H1 (cell line): ENCODE results near the gene AMZ1. TPM values are rescaled to one million over a fixed set of nuclear protein-coding genes. Genes with fewer than 3 reads are reported as not detected.

Experiments
- CTCF ChIA-PET: fragments of 300-600 bp; sonication (Branson Sonifier 250); formaldehyde crosslinking; loops from one replicate; lab custom pipeline; 2021; ENCODE audit not compliant: partially characterized antibody; lab: Charles Lee
- POLR2A ChIA-PET: fragments of 300-600 bp; sonication (Branson Sonifier 250); formaldehyde crosslinking; loops from one replicate; lab custom pipeline; 2021; ENCODE audit warnings: inconsistent platforms; ENCODE audit not compliant: partially characterized antibody; lab: Charles Lee
- DNase-seq, 2 experiments: peaks; one replicate each; pipeline versions ENCODE4 v3.0.0 to v3.0.0-alpha.2; 2010 to 2022; ENCODE audit warnings: low spot score in 2 of 2, low read depth in 1 of 2, mixed read lengths in 1 of 2
- FAIRE-seq: peaks from 2 replicates; lab custom pipeline; 2011; peaks lifted over from hg19 to GRCh38; lab: Jason Lieb, UNC
- H2AFZ ChIP-seq: 2 replicates; pipeline ENCODE4 v1.8.1; 2012; ENCODE audit warnings: low read length, inconsistent platforms
- H2AK5ac ChIP-seq: 2 replicates; pipeline ENCODE4 v1.6.1; 2013; ENCODE audit warnings: low read depth, low read length
- H2BK120ac ChIP-seq: replicated peaks from 2 replicates; pipeline ENCODE3; 2013; ENCODE audit warnings: low read depth, low read length, inconsistent platforms
- H2BK12ac ChIP-seq: 2 replicates; pipeline ENCODE4 v1.6.1; 2013; ENCODE audit warnings: low read depth, low read length
- H2BK15ac ChIP-seq: 2 replicates; pipeline ENCODE4 v1.6.1; 2013; ENCODE audit warnings: low read length
- H2BK20ac ChIP-seq: 2 replicates; pipeline ENCODE4 v1.6.1; 2013; ENCODE audit warnings: low read length
- H2BK5ac ChIP-seq: 2 replicates; pipeline ENCODE4 v1.6.1; 2013; ENCODE audit warnings: low read depth, low read length
- H3K14ac ChIP-seq: 2 replicates; pipeline ENCODE4 v1.6.1; 2013; ENCODE audit warnings: inconsistent platforms; ENCODE audit not compliant: insufficient read length
- H3K18ac ChIP-seq: 2 replicates; pipeline ENCODE4 v1.6.1; 2013; ENCODE audit warnings: low read length; ENCODE audit errors: extremely low read depth
- H3K23ac ChIP-seq: 2 replicates; pipeline ENCODE4 v1.6.1; 2013; ENCODE audit warnings: inconsistent platforms; ENCODE audit not compliant: insufficient read length
- H3K23me2 ChIP-seq: 2 replicates; pipeline ENCODE4 v1.6.1; 2013; ENCODE audit warnings: low read depth, low read length
- H3K27ac ChIP-seq: 2 replicates; pipeline ENCODE4 v1.6.1; 2011; ENCODE audit warnings: low read depth, low read length, inconsistent platforms
- H3K27me3 ChIP-seq, 4 experiments: replicated peaks in 1 of 4; 1 replicate in 1 of 4; 2 replicates in 3 of 4; pipeline versions ENCODE4 v1.6.1 to v1.8.1; 2011 to 2013; ENCODE audit warnings: low read length in 3 of 4, mild to moderate bottlenecking in 3 of 4, inconsistent platforms in 2 of 4, mixed read lengths in 2 of 4, moderate library complexity in 1 of 4; ENCODE audit not compliant: control insufficient read depth in 3 of 4, insufficient read depth in 3 of 4; ENCODE audit errors: extremely low read depth in 1 of 4
- H3K36me3 ChIP-seq, 4 experiments: 2 replicates each; pipeline versions ENCODE4 v1.6.1 to v1.8.1; 2011 to 2013; ENCODE audit warnings: mild to moderate bottlenecking in 4 of 4, low read length in 3 of 4, moderate library complexity in 2 of 4, control low read depth in 1 of 4, inconsistent platforms in 1 of 4; ENCODE audit not compliant: insufficient read depth in 4 of 4, control insufficient read depth in 2 of 4
- H3K4ac ChIP-seq: replicated peaks from 2 replicates; pipeline ENCODE3; 2013; ENCODE audit warnings: low read length, low read depth, mixed read lengths, inconsistent platforms; ENCODE audit not compliant: insufficient read length
- H3K4me1 ChIP-seq, 4 experiments: replicated peaks in 1 of 4; 1 replicate in 1 of 4; 2 replicates in 3 of 4; pipeline versions ENCODE4 v1.6.1 to v1.8.1; 2011 to 2013; ENCODE audit warnings: low read length in 3 of 4, inconsistent platforms in 2 of 4, mixed read lengths in 1 of 4; ENCODE audit not compliant: insufficient read depth in 4 of 4, control insufficient read depth in 3 of 4
- H3K4me2 ChIP-seq, 2 experiments: 2 replicates each; pipeline versions ENCODE4 v1.6.1 to v1.8.1; 2011 to 2013; ENCODE audit warnings: low read depth in 2 of 2, low read length in 2 of 2, control low read depth in 1 of 2, inconsistent platforms in 1 of 2, mild to moderate bottlenecking in 1 of 2; ENCODE audit not compliant: insufficient read depth in 1 of 2
- H3K4me3 ChIP-seq, 4 experiments: fragments of 200-600, 300-600 bp in 1 of 4; sonication (generic), shearing (Covaris generic), sonication (Bioruptor Twin) in 1 of 4; 2 replicates each; pipeline versions ENCODE4 v1.5.1 to v1.8.1; 2011 to 2016; ENCODE audit warnings: low read length in 4 of 4, low read depth in 3 of 4, control low read depth in 2 of 4, inconsistent platforms in 2 of 4, mild to moderate bottlenecking in 2 of 4, mixed read lengths in 1 of 4, moderate library complexity in 1 of 4; ENCODE audit not compliant: insufficient read depth in 2 of 4; ENCODE audit errors: extremely low read depth in 1 of 4
- H3K56ac ChIP-seq: replicated peaks from 2 replicates; pipeline ENCODE3; 2013; ENCODE audit warnings: low read depth, mild to moderate bottlenecking, mixed read lengths, low read length, inconsistent platforms; ENCODE audit not compliant: insufficient read length
- H3K79me1 ChIP-seq: 2 replicates; pipeline ENCODE4 v1.6.1; 2013; ENCODE audit warnings: low read depth, low read length, control low read depth
- H3K79me2 ChIP-seq, 2 experiments: 2 replicates each; pipeline versions ENCODE4 v1.6.1 to v1.8.1; 2012 to 2013; ENCODE audit warnings: low read length in 2 of 2, mild to moderate bottlenecking in 2 of 2, inconsistent platforms in 1 of 2; ENCODE audit not compliant: insufficient read depth in 2 of 2, control insufficient read depth in 1 of 2
- H3K9ac ChIP-seq, 4 experiments: replicated peaks in 1 of 4; 1 replicate in 1 of 4; 2 replicates in 3 of 4; pipeline versions ENCODE4 v1.6.1 to v1.8.1; 2011 to 2013; ENCODE audit warnings: low read depth in 3 of 4, low read length in 3 of 4, control low read depth in 2 of 4, mild to moderate bottlenecking in 2 of 4, moderate library complexity in 2 of 4, inconsistent platforms in 1 of 4; ENCODE audit errors: extremely low read depth in 1 of 4
- H3K9me3 ChIP-seq, 2 experiments: 2 replicates each; pipeline versions ENCODE4 v1.6.1 to v1.8.1; 2012 to 2013; ENCODE audit warnings: mild to moderate bottlenecking in 2 of 2, moderate library complexity in 2 of 2, control low read depth in 1 of 2, inconsistent platforms in 1 of 2, low read depth in 1 of 2, low read length in 1 of 2, mixed read lengths in 1 of 2; ENCODE audit not compliant: insufficient read depth in 2 of 2
- H4K20me1 ChIP-seq, 2 experiments: replicated peaks in 1 of 2; 2 replicates each; pipeline versions ENCODE3 to v1.8.1; 2011 to 2013; ENCODE audit warnings: inconsistent platforms in 2 of 2, low read length in 2 of 2, mild to moderate bottlenecking in 1 of 2; ENCODE audit not compliant: insufficient read depth in 2 of 2, control insufficient read depth in 1 of 2
- H4K5ac ChIP-seq: 2 replicates; pipeline ENCODE4 v1.6.1; 2013; ENCODE audit warnings: low read length, low read depth, mixed read lengths, inconsistent platforms; ENCODE audit not compliant: insufficient read length
- H4K8ac ChIP-seq: 2 replicates; pipeline ENCODE4 v1.8.0; 2013; ENCODE audit warnings: mild to moderate bottlenecking, moderate library complexity, low read length, inconsistent platforms; ENCODE audit not compliant: insufficient read depth; ENCODE audit errors: extremely low read depth
- H4K91ac ChIP-seq: replicated peaks from 2 replicates; pipeline ENCODE3; 2013; ENCODE audit warnings: low read length, mixed read lengths, inconsistent platforms; ENCODE audit not compliant: insufficient read length
- ASH2L ChIP-seq: fragments of 200-600, 300-600 bp; sonication (generic); IDR thresholded peaks from one replicate; pipeline ENCODE4 v1.7.1; 2017; ENCODE audit warnings: low read length
- BACH1 ChIP-seq: IDR thresholded peaks from 2 replicates; pipeline ENCODE4 v1.6.1; 2012; ENCODE audit warnings: low read length, improper control_type of control experiment
- CTCF ChIP-seq, 3 experiments: IDR thresholded peaks; 1 replicate in 2 of 3; 2 replicates in 1 of 3; pipeline versions ENCODE4 v1.5.1 to v1.6.1; 2011; ENCODE audit warnings: low read length in 3 of 3, mild to moderate bottlenecking in 3 of 3, inconsistent platforms in 2 of 3, low read depth in 1 of 3, moderate library complexity in 1 of 3; ENCODE audit not compliant: insufficient read depth in 1 of 3; ENCODE audit errors: control extremely low read depth in 1 of 3
- EP300 ChIP-seq, 2 experiments: IDR thresholded peaks; 1 replicate in 1 of 2; 2 replicates in 1 of 2; pipeline ENCODE4 v1.6.1; 2011 to 2012; ENCODE audit warnings: low read depth in 2 of 2, low read length in 2 of 2, mild to moderate bottlenecking in 2 of 2, borderline replicate concordance in 1 of 2, inconsistent platforms in 1 of 2, moderate library complexity in 1 of 2
- JUND ChIP-seq: IDR thresholded peaks from 2 replicates; pipeline ENCODE4 v1.6.1; 2011; ENCODE audit warnings: mild to moderate bottlenecking, improper control_type of control experiment, low read length
- PHF8 ChIP-seq: fragments of 200-600 bp; sonication (generic); conservative IDR thresholded peaks from 2 replicates; pipeline ENCODE4 v1.7.1; 2012; ENCODE audit warnings: low read depth, mild to moderate bottlenecking, inconsistent platforms, low read length, moderate library complexity
- SP2 ChIP-seq: IDR thresholded peaks from 2 replicates; pipeline ENCODE4 v1.6.1; 2012; ENCODE audit warnings: mild to moderate bottlenecking, low read length, inconsistent platforms
- TEAD4 ChIP-seq: IDR thresholded peaks from 2 replicates; pipeline ENCODE4 v1.6.1; 2012; ENCODE audit warnings: low read depth, low read length, inconsistent platforms, mixed read lengths
- ZNF274 ChIP-seq: IDR thresholded peaks from 2 replicates; pipeline ENCODE4 v1.7.0; 2012; ENCODE audit warnings: low read length, borderline replicate concordance; ENCODE audit errors: extremely low read depth
- WGBS, 2 experiments: shearing (Covaris generic) in 1 of 2; methylation state at CpG; one replicate each; pipeline versions ENCODE4 v1.1.6 to v1.1.7; 2013 to 2015; ENCODE audit warnings: low lambda C conversion rate in 2 of 2, mixed read lengths in 2 of 2, inconsistent platforms in 1 of 2, low coverage in 1 of 2, missing lambda C conversion rate in 1 of 2; ENCODE audit not compliant: insufficient replicate concordance in 2 of 2, insufficient coverage in 1 of 2, insufficient read length in 1 of 2; ENCODE audit errors: extremely low coverage in 1 of 2, missing lambda C conversion rate in 1 of 2; 5-methylcytosine and 5-hydroxymethylcytosine counted together
- polyA plus RNA-seq, 7 experiments: library from polyadenylated mRNA; depleted of rRNA in 3 of 7; stranded (reverse) in 5 of 7; unstranded in 2 of 7; fragments of >200 nt in 5 of 7; fragments of 200-250 nt in 2 of 7; gene quantifications; 1 replicate in 5 of 7; 2 replicates in 1 of 7; 4 replicates in 1 of 7; pipeline versions ENCODE4 v1.2.1 to v1.2.3, GENCODE V29; 2011 to 2013; ENCODE audit warnings: missing spikeins in 2 of 7, mixed read lengths in 2 of 7
- total RNA-seq: library from RNA; stranded (reverse); fragmentation: NEBNext Ultra II Directional; extraction: Animal tissue kit (Norgen Biotek cat#: 25700); gene quantifications from 2 replicates; pipeline ENCODE4 v1.2.1, GENCODE V29; 2021

Gene AMZ1
- total and polyA plus RNA-seq, 2 of the 8 experiments (the other 6 are each of a cell fraction or from before 2014, with no cell fraction given) = 0.59 to 1.4 TPM

GRCh38 chr7:2738766-2739549 lies 51.0 kb downstream of the AMZ1 start:
- POLR2A ChIA-PET = interaction anchor here (0.6 to 1.3 kb wide), 3 partner anchors 68 to 124 kb away, joined by 3 to 4 read pairs (median 3); no protein-coding TSS in a partner anchor
- WGBS, 2 experiments = 92% methylated on average over 19 of the region's 19 CpGs; no CpG with 5 or more reads in 1 of the 2 experiments
- Histone ChIP-seq H2BK12ac (no peak overlapping the region), H3K9me3 (peaks cover 0 to 6% of the 10 kb centered on the region in 2 experiments; a peak in 1 of 4 replicates), H3K36me3 (peaks cover 0 to 11% (median 0%) of the 10 kb centered on the region in 4 experiments; a peak in 1 of 8 replicates), H3K27ac (no peak overlapping the region), H3K4me3 (no peak overlapping the region), H3K23ac (no peak overlapping the region), H2AFZ (no peak overlapping the region), H4K8ac (no peak overlapping the region), H3K14ac (no peak overlapping the region), H3K56ac (no peak overlapping the region), H3K4me2 (no peak overlapping the region), H3K27me3 (no peaks in the 10 kb centered on the region), H2BK5ac (no peak overlapping the region), H4K5ac (no peak overlapping the region), H2AK5ac (no peak overlapping the region), H3K23me2 (no peaks in the 10 kb centered on the region), H3K18ac (peak overlapping the region; percentile 41; the same call in 1 of the 2 replicates), H4K91ac (peak overlapping the region; percentile 19), H3K4me1 (peaks cover 0 to 9% (median 4%) of the 10 kb centered on the region in 4 experiments; a peak in 4 of 7 replicates), H2BK20ac (no peak overlapping the region), H3K9ac (no peak overlapping the region), H3K79me2 (peaks cover 0 to 76% of the 10 kb centered on the region in 2 experiments; a peak in 2 of 4 replicates), H2BK15ac (no peak overlapping the region), H4K20me1 (peaks cover 8 to 15% of the 10 kb centered on the region in 2 experiments), H3K4ac (no peak overlapping the region), H3K79me1 (peaks cover 13% of the 10 kb centered on the region), H2BK120ac (no peak overlapping the region)
- DNase-seq = peak in 1 of 2 experiments; percentile 33
- no peak for FAIRE-seq
- CTCF ChIA-PET = interaction anchor here (0.6 to 2.3 kb wide), 7 partner anchors 11 to 127 kb away, joined by 3 to 10 read pairs (median 5); no protein-coding TSS in a partner anchor
- TF ChIP-seq CTCF (IDR thresholded peaks at IDR 0.05; ENCODE audit: control extremely low read depth in 1 of 3, insufficient read depth in 1 of 3, low read depth in 1 of 3, low read length in 3 of 3) = no peak
- TF ChIP-seq ZNF274 = no peak
- TF ChIP-seq PHF8 = no peak
- no peak for TF ChIP-seq SP2
- TF ChIP-seq ASH2L = no peak
- TF ChIP-seq BACH1 = no peak
- TF ChIP-seq TEAD4 = no peak
- no peak for TF ChIP-seq JUND
- no peak for TF ChIP-seq EP300 (IDR thresholded peaks at IDR 0.05; ENCODE audit: borderline replicate concordance in 1 of 2, low read depth in 2 of 2, low read length in 2 of 2)
